ENCODE results near the gene SUN1. TPM values are rescaled to one million over a fixed set of nuclear protein-coding genes. Genes with fewer than 3 reads are reported as not detected.

Gene SUN1
- polyA plus RNA-seq, 3 donors = 44.2 to 154 (median 51.5) TPM

DNA sequence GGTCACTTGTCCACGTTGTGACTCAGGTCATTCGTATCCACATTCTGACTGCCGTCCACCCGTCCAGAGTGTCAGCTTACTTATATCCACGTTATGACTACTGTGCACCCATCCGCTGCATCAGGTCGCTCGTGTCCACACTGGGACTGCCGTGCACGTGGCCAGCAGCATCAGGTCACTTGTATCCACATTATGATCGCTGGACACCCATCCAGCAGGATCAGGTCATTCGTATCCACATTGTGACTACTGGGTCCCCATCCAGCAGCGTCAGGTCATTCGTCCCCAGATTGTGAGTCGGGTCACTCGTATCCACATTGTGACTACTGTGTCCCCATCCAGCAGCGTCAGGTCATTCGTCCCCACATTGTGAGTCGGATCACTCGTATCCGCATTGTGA is 47.3 kb upstream of the SUN1 start:
- WGBS (ENCODE audit: insufficient coverage) = 98% methylated on average over 21 of the region's 21 CpGs

DNA sequence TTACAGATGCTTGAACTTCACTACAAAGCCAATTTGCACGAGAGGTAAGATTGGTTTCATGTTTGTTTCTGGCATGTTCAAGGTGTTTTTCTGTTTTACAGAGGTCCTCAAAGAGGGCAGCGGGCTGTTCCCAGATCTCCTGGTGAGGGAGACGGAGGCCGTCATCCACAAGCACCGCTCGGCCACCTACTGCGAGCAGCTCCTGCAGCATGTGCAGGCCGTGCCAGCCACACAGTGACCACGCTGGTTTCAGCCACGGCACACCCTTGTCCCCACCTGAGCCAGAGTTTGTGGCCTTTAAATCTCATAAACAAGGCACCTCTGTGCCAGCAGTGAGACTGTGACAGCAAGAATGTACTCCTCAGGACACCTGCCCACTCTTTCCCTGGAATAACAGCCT is 46.9 kb upstream of the SUN1 start:
- DNase-seq = no peak
- H3K9ac ChIP-seq (ENCODE audit: insufficient read depth, low read length, poor library complexity, severe bottlenecking) = no peak overlapping the region
- Mint-ChIP-seq H3K27ac (no peak overlapping the region), H3K27me3 (ENCODE audit: low read depth in 3 of 3) (peaks cover 0 to 4% (median 0%) of the 10 kb centered on the region in 3 donors), H3K9me3 (peaks cover 12 to 16% (median 12%) of the 10 kb centered on the region in 7 donors), H3K36me3 (peaks cover 35 to 57% of the 10 kb centered on the region in 2 donors), H3K4me1 (no peaks in the 10 kb centered on the region), H3K4me3 (no peak overlapping the region)
- no peaks in the 10 kb centered on the region for H3K4me1 ChIP-seq (ENCODE audit: control insufficient read depth in 1 of 2, insufficient read depth in 2 of 2, low read length in 2 of 2)
- no peaks in the 10 kb centered on the region for H3K27me3 ChIP-seq (ENCODE audit: control insufficient read depth in 2 of 2, insufficient read depth in 2 of 2, low read length in 2 of 2)
- no peak overlapping the region for H3K27ac ChIP-seq (ENCODE audit: low read depth in 1 of 2, low read length in 2 of 2)
- no peak overlapping the region for H3K4me3 ChIP-seq (replicated peaks in 1 of 3; ENCODE audit: low read depth in 2 of 3, low read length in 3 of 3)
- TF ChIP-seq, protein P1, sequence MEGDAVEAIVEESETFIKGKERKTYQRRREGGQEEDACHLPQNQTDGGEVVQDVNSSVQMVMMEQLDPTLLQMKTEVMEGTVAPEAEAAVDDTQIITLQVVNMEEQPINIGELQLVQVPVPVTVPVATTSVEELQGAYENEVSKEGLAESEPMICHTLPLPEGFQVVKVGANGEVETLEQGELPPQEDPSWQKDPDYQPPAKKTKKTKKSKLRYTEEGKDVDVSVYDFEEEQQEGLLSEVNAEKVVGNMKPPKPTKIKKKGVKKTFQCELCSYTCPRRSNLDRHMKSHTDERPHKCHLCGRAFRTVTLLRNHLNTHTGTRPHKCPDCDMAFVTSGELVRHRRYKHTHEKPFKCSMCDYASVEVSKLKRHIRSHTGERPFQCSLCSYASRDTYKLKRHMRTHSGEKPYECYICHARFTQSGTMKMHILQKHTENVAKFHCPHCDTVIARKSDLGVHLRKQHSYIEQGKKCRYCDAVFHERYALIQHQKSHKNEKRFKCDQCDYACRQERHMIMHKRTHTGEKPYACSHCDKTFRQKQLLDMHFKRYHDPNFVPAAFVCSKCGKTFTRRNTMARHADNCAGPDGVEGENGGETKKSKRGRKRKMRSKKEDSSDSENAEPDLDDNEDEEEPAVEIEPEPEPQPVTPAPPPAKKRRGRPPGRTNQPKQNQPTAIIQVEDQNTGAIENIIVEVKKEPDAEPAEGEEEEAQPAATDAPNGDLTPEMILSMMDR (IDR thresholded peaks at IDR 0.05) = no peak
- H3K36me3 ChIP-seq (replicated peaks in 1 of 2; ENCODE audit: control insufficient read depth in 1 of 2, insufficient read depth in 2 of 2, low read length in 2 of 2) = peaks cover 11 to 36% of the 10 kb centered on the region in 2 donors
- no peaks in the 10 kb centered on the region for H4K20me1 ChIP-seq (ENCODE audit: insufficient read depth, low read length)
- no peak overlapping the region for H2AFZ ChIP-seq (ENCODE audit: insufficient read depth, low read depth, low read length, poor library complexity, severe bottlenecking)
- H3K4me2 ChIP-seq (replicated peaks; ENCODE audit: extremely low read depth, low read length, poor library complexity, severe bottlenecking) = no peak overlapping the region
- no peaks in the 10 kb centered on the region for H3K9me3 ChIP-seq (replicated peaks in 1 of 2; ENCODE audit: control insufficient read depth in 1 of 2, insufficient read depth in 1 of 2, low read length in 2 of 2)
- intact Hi-C loops (cut with micrococcal nuclease) = loop anchor here in 1 of 2 donors (10.0 kb wide), 1 partner anchor 279 kb away; no protein-coding TSS in a partner anchor
- H3K79me2 ChIP-seq (ENCODE audit: insufficient read depth, low read length) = no peaks in the 10 kb centered on the region
- 97% methylated on average over 10 of the region's 10 CpGs for WGBS (ENCODE audit: insufficient coverage)

More for the DNA sequence above, 47.3 kb upstream of the SUN1 start:
- Mint-ChIP-seq H3K27ac (no peak overlapping the region), H3K36me3 (peaks cover 39 to 61% of the 10 kb centered on the region in 2 donors), H3K27me3 (ENCODE audit: low read depth in 3 of 3) (peaks cover 0 to 4% (median 0%) of the 10 kb centered on the region in 3 donors), H3K9me3 (peaks cover 12 to 16% (median 12%) of the 10 kb centered on the region in 7 donors), H3K4me3 (no peak overlapping the region), H3K4me1 (no peaks in the 10 kb centered on the region)
- TF ChIP-seq, protein P1 (IDR thresholded peaks at IDR 0.05) = no peak
- no peaks in the 10 kb centered on the region for H4K20me1 ChIP-seq (ENCODE audit: insufficient read depth, low read length)
- no peaks in the 10 kb centered on the region for H3K4me1 ChIP-seq (ENCODE audit: control insufficient read depth in 1 of 2, insufficient read depth in 2 of 2, low read length in 2 of 2)
- H3K4me2 ChIP-seq (replicated peaks; ENCODE audit: extremely low read depth, low read length, poor library complexity, severe bottlenecking) = no peak overlapping the region
- H3K27ac ChIP-seq (ENCODE audit: low read depth in 1 of 2, low read length in 2 of 2) = no peak overlapping the region
- H3K9me3 ChIP-seq (replicated peaks in 1 of 2; ENCODE audit: control insufficient read depth in 1 of 2, insufficient read depth in 1 of 2, low read length in 2 of 2) = no peaks in the 10 kb centered on the region
- H3K27me3 ChIP-seq (ENCODE audit: control insufficient read depth in 2 of 2, insufficient read depth in 2 of 2, low read length in 2 of 2) = no peaks in the 10 kb centered on the region
- intact Hi-C loops (cut with micrococcal nuclease) = loop anchor here in 1 of 2 donors (10.0 kb wide), 1 partner anchor 280 kb away; no protein-coding TSS in a partner anchor
- H3K79me2 ChIP-seq (ENCODE audit: insufficient read depth, low read length) = no peaks in the 10 kb centered on the region
- H2AFZ ChIP-seq (ENCODE audit: insufficient read depth, low read depth, low read length, poor library complexity, severe bottlenecking) = no peak overlapping the region
- peaks cover 13 to 36% of the 10 kb centered on the region in 2 donors for H3K36me3 ChIP-seq (replicated peaks in 1 of 2; ENCODE audit: control insufficient read depth in 1 of 2, insufficient read depth in 2 of 2, low read length in 2 of 2)
- H3K9ac ChIP-seq (ENCODE audit: insufficient read depth, low read length, poor library complexity, severe bottlenecking) = no peak overlapping the region
- DNase-seq = no peak
- H3K4me3 ChIP-seq (replicated peaks in 1 of 3; ENCODE audit: low read depth in 2 of 3, low read length in 3 of 3) = no peak overlapping the region
